Peyer's patch (tissue), 4 donors: Measurements from ENCODE around the gene PKLR. TPM values are rescaled to one million over a fixed set of nuclear protein-coding genes. Genes with fewer than 3 reads are reported as not detected.
A peak's percentile ranks its signal among the peaks of the same experiment; 100 is the strongest.
"Not testable (repeated sequence)": the region's sequence is repeated elsewhere in the genome, so short reads cannot be mapped to it uniquely, and the experiment has no call there.

ENCODE experiments used
- DNase-seq, 3 donors: peaks; one replicate each; pipeline ENCODE4 v3.0.0-alpha.2; 2017 to 2019
- H3K27ac ChIP-seq, 4 donors: fragments of 200-600 bp; sonication (generic); one replicate each; pipeline ENCODE4 v1.5.1; 2016 to 2019
- H3K27me3 ChIP-seq, 2 donors: fragments of 200-600 bp; sonication (generic); one replicate each; pipeline ENCODE4 v1.5.1; 2019
- H3K36me3 ChIP-seq, 3 donors: fragments of 200-600 bp; sonication (generic); one replicate each; pipeline ENCODE4 v1.5.1; 2016 to 2019
- H3K4me1 ChIP-seq, 4 donors: fragments of 200-600 bp; sonication (generic); one replicate each; pipeline ENCODE4 v1.5.1; 2016 to 2019
- H3K4me3 ChIP-seq, 4 donors: fragments of 200-600 bp; sonication (generic); 1 replicate in 3 of 4; 2 replicates in 1 of 4; pipeline ENCODE4 v1.5.1; 2016 to 2019; ENCODE audit warnings: mild to moderate bottlenecking in 1 of 4
- H3K9me3 ChIP-seq, 4 donors: fragments of 200-600 bp; sonication (generic); one replicate each; pipeline ENCODE4 v1.5.1; 2016 to 2019; ENCODE audit warnings: mild to moderate bottlenecking in 1 of 4
- POLR2A ChIP-seq, 2 donors: fragments of 450-650 bp; IDR thresholded peaks; one replicate each; pipeline ENCODE4 v1.5.1; 2017; ENCODE audit warnings: antibody characterized with exemption in 2 of 2, mild to moderate bottlenecking in 2 of 2, moderate library complexity in 2 of 2
- total RNA-seq, 4 donors: library from RNA; depleted of rRNA; stranded (reverse); fragments of >200 nt; gene quantifications; one replicate each; pipeline ENCODE4 v1.1.0, GENCODE V29; 2016
- TF ChIP-seq, protein P1 (sequence below), 6 experiments: fragments of 450-650 bp in 4 of 6; fragments of 200-600 bp in 2 of 6; sonication (generic) in 1 of 6; IDR thresholded peaks; one replicate each; pipeline ENCODE4 v1.5.1; 2017 to 2019; ENCODE audit warnings: antibody characterized with exemption in 6 of 6, mild to moderate bottlenecking in 3 of 6, moderate library complexity in 1 of 6

Gene PKLR
- total RNA-seq, 4 donors from 2014 or later = 35.7 to 50.5 (median 36.2) TPM; not detected in 1

DNA sequence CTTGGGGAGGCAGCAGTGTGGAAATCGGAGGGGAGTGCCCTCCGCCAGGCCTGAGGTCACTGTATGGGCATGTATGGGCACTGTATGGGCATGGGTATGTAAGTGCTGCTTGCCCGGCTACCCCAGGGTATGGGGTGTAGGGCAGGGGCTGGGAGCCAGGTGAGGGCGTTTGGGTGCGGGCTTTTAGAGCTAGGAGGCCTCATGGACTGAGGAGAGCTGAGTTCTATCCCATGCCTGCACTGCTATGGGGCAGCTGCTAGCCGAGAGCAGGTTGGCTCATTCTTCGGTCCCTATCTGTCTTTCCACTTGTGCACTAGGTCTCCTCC, 5.3 kb downstream of the PKLR start:
- H3K4me1 ChIP-seq = no peaks in the 10 kb centered on the region
- no peaks in the 10 kb centered on the region for H3K27me3 ChIP-seq
- H3K9me3 ChIP-seq = no peaks in the 10 kb centered on the region
- H3K36me3 ChIP-seq = no peaks in the 10 kb centered on the region
- DNase-seq = no peak
- no peak overlapping the region for H3K4me3 ChIP-seq
- H3K27ac ChIP-seq = no peak overlapping the region
- TF ChIP-seq, protein P1, sequence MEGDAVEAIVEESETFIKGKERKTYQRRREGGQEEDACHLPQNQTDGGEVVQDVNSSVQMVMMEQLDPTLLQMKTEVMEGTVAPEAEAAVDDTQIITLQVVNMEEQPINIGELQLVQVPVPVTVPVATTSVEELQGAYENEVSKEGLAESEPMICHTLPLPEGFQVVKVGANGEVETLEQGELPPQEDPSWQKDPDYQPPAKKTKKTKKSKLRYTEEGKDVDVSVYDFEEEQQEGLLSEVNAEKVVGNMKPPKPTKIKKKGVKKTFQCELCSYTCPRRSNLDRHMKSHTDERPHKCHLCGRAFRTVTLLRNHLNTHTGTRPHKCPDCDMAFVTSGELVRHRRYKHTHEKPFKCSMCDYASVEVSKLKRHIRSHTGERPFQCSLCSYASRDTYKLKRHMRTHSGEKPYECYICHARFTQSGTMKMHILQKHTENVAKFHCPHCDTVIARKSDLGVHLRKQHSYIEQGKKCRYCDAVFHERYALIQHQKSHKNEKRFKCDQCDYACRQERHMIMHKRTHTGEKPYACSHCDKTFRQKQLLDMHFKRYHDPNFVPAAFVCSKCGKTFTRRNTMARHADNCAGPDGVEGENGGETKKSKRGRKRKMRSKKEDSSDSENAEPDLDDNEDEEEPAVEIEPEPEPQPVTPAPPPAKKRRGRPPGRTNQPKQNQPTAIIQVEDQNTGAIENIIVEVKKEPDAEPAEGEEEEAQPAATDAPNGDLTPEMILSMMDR (IDR thresholded peaks at IDR 0.05) = no peak
- TF ChIP-seq POLR2A (IDR thresholded peaks at IDR 0.05) = no peak

DNA sequence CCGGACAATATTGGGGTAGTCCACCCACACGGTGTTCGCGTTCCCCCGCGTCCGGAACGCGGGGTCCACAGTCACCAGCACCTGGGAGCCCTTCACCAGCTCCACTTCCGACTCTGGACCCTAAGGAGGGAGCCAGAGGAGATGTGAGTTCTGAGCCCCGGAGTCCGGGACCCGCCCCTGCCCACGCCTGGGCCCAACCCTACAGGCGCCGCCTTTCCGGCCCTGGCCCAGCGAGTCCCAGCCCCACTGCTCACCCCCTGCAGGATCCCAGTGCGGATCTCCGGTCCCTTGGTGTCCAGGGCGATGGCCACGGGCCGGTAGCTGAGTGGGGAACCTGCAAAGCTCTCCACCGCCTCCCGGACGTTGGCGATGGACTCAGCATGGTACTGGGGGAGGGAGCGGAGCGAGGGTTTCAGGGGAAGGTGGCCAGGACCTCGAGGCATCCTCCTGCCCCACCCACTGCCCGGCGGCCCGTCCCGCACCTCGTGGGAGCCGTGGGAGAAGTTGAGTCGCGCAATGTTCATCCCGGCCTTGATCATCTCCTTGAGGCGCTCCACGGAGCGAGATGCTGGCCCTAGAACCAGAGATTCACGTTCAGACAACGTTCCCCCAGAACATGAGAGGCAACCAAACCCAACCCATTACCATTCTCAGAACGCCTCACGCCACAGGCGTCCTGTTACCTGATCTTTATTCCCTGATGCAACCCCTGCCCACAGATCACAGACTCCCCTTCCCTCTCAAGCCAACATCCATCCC, 5.9 kb downstream of the PKLR start:
- H3K27ac ChIP-seq = no peak overlapping the region
- no peaks in the 10 kb centered on the region for H3K36me3 ChIP-seq
- H3K4me3 ChIP-seq = peak overlapping the region in 1 of 4 donors; percentile 18
- no peaks in the 10 kb centered on the region for H3K4me1 ChIP-seq
- H3K9me3 ChIP-seq = no peaks in the 10 kb centered on the region
- TF ChIP-seq POLR2A (IDR thresholded peaks at IDR 0.05) = no peak
- TF ChIP-seq, protein P1 (IDR thresholded peaks at IDR 0.05) = no peak
- H3K27me3 ChIP-seq = no peaks in the 10 kb centered on the region
- DNase-seq = no peak

DNA sequence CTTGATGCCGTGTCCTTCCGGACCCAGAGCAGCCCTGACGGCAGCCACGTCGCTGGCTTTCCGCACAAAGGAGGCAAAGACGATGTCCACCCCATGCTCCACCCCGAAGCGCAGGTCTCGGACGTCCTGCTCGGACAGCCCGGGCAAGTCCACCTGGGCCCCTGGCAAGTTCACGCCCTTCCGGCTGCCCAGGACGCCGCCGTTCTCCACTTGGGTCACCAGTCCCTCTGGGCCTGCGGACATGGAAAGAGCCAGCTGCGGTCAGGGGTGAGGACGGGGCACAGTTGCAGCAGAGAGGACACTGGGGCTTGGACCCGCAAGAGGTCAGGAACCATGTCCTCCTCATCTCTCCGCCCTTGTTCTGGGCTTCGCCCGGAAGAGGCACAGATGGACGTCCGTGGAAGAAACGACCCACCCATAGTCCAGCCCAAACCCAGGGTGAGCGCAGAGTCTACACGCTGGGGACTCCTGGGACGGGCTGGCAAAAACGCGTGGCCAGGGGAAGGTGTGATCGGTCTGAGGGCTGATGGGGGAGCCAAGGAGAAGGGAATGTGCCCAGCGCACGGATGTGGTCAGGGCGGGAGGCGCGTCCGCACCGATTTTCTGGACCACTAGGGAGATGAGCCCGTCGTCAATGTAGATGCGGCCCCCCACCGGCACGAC, 6.6 kb downstream of the PKLR start:
- no peak overlapping the region for H3K27ac ChIP-seq
- no peaks in the 10 kb centered on the region for H3K4me1 ChIP-seq
- no peak for DNase-seq
- no peak for TF ChIP-seq POLR2A (IDR thresholded peaks at IDR 0.05)
- TF ChIP-seq, protein P1 (IDR thresholded peaks at IDR 0.05) = no peak
- H3K4me3 ChIP-seq = peak overlapping the region in 1 of 4 donors; percentile 18
- no peaks in the 10 kb centered on the region for H3K36me3 ChIP-seq
- H3K9me3 ChIP-seq = no peaks in the 10 kb centered on the region
- no peaks in the 10 kb centered on the region for H3K27me3 ChIP-seq

DNA sequence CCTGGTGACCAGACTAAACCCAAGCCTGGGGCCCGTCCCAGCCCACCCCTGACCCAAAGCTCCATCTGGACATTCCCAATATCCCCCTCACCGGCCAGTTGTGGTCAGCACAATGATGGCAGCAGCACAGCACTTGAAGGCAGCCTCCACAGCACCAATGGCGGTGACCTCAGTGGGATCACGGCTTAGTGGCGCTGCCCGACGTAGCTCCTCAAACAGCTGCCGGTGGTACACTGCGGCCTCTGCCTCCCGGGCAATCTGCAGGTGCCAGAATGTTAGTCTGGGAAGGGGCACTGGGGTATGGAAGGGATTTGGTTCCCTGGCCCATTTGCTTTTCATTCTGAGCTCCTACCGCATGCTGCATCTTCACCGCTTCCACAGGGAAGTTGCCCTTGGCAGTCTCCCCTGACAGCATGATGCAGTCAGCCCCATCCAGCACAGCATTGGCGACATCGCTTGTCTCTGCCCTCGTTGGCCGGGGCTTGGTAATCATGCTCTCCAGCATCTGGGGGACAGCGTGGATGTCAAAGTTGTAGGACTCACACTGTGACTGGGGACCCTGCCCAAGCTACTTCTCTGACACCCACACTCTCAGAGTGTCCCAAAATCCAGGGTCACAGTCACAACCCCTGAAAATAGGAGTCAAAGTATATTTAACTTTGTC, 8.0 kb downstream of the PKLR start:
- no peak for TF ChIP-seq POLR2A (IDR thresholded peaks at IDR 0.05)
- TF ChIP-seq, protein P1 (IDR thresholded peaks at IDR 0.05) = no peak
- H3K9me3 ChIP-seq = no peaks in the 10 kb centered on the region
- H3K27me3 ChIP-seq = no peaks in the 10 kb centered on the region

DNA sequence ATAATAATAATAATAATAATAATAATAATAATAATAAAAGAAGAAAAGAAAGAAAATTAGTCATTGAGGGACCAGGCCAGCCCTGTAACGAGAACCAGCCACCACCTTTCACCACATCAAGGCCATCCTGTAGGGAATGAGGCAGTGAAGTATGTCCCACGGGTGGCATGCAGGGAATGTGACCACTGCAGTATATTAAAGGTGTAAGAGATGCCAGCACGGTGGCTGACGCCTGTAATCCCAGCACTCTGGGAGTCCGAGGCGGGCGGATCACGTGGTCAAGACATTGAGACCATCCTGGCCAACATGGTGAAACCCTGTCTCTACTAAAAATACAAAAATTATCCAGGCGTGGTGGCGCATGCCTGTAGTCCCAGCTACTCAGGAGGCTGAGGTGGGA, 10.2 kb downstream of the PKLR start:
- not testable (repeated sequence) for H3K27ac ChIP-seq, H3K36me3 ChIP-seq, H3K4me3 ChIP-seq, H3K9me3 ChIP-seq, H3K4me1 ChIP-seq, H3K27me3 ChIP-seq, DNase-seq

More for the DNA sequence above, 8.0 kb downstream of the PKLR start:
- no peak for DNase-seq
- Histone ChIP-seq H3K27ac (no peak overlapping the region), H3K36me3 (no peaks in the 10 kb centered on the region), H3K4me3 (no peak overlapping the region), H3K4me1 (no peaks in the 10 kb centered on the region)

DNA sequence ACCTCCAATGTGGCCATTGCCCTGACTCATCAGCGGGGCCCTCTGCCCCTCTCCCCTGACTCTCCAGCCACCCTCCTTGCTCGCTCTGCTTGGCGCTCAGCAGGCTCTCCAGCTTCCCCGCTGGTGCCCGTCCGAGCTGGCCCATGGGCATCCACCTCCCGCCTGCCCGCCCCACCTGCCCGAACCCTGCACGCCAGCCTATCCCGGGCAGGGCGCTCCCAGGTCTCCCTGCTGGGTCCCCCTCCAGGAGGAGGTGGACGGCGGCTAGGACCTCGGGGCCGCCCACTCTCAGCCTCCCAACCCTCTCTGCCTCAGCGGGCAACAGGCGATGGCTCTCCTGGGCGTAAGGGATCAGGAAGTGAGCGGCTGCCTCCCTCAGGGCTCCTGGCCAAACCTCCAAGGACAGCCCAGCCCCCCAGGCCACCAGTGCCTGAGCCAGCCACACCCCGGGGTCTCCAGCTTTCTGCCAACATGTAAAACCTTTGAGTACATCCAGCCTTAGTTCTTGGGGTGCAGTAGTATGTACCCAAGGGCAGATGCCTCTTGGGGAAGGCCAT, 13.2 kb downstream of the PKLR start:
- Histone ChIP-seq H3K27me3 (no peaks in the 10 kb centered on the region), H3K4me1 (no peaks in the 10 kb centered on the region), H3K27ac (no peak overlapping the region), H3K4me3 (no peak overlapping the region), H3K36me3 (no peaks in the 10 kb centered on the region), H3K9me3 (no peaks in the 10 kb centered on the region)
- DNase-seq = no peak
- TF ChIP-seq, protein P1 (IDR thresholded peaks at IDR 0.05) = no peak
- TF ChIP-seq POLR2A (IDR thresholded peaks at IDR 0.05) = no peak
